ENCODE data around the gene MRPL20.
"Not testable (repeated sequence)": the region's sequence is repeated elsewhere in the genome, so short reads cannot be mapped to it uniquely, and the experiment has no call there.

MRPL20 gene

DNA sequence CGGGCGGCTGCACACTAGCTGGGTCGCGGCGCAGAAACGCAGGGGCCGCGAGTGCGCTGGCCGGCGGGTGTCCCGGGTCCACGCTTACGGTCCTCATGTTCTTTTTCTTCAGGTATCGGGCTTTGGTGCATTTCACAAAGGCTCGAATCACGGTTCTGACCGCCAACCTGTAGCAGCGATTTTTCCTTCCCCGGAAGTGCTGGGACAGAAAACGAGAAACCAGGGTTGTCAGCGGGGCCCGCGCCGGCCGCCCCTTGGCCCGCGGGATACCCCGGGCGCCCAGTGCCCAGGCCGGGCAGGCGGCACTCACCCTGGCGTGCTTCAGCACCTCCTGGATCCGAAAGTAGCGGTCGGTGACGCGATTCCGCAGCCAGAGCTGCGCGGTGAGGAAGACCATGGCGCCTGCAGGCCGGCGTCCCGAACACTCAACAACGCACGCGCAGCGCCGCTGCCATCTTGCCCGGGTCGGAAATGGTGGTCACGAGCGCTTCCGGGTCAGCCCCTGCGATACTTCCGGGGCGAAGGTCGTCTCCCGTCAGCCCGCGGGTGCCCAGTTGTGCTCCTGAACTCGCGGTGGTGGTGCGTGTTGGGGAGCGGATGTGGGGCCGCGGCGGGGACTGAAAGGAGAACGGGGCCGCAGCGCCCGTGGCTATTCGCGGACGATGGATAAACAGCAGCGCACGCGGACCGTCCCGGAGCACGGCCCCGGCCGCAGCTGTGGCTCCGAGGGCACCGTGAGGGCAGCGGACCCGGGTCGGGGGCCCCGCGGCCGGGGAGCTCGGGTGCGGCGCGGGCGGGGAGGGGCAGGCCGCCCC lies at the start of gene MRPL20:
TSS of gene MRPL20 (minus strand) at position 473 of the 815 bp plus-strand sequence. CDS start at position 397, 76 bp downstream.
- peak; percentile 90 for DNase-seq (ENCODE audit: low read depth)

DNA sequence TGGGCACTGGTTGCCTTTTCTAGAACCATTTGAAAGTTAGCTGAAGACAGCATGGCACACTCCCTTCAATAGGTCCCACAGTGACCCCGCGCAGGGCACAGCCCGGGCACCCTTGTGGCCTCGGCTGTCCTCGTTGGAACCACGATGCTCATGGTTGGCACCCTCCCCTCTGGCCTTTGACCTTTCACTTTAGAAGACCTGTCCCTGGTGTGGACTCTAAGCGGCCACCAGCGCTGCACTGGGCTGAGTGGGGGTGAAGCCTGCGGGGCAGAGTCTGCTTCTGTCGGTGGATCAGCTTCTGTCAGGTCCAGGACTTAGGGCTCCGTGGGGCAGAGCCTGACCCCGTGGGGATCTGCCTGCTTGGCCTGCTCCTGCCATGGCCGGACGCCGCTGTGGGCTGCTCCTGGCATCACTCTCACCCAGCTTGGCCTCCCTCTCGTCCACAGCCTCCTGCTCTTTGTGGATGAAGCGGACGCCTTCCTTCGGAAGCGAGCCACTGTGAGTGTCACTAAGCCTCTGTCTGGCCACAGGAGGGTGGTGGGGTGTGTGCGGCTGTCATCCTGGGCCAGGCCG lies 49.7 kb upstream of the MRPL20 start:
- DNase-seq (ENCODE audit: low read depth): not testable (repeated sequence)

DNA sequence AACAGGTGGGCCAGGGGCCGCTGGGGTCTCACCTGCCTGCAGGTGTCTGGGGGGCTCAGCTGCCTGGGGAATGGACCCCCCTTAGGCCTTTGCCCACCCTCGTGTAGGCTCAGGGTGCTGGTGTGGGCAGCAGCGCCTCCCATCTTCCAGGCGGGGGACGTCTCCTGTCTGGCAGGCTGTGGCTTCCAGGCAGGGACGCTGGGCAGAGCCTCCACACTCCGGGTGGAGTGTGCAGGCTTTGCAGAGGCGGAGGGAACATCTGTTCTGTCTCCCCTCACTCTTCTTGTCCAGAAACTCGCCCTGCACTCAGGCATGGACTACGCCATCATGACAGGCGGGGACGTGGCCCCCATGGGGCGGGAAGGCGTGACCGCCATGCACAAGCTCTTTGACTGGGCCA lies 48.8 kb upstream of the MRPL20 start:
- DNase-seq (ENCODE audit: low read depth): not testable (repeated sequence)

DNA sequence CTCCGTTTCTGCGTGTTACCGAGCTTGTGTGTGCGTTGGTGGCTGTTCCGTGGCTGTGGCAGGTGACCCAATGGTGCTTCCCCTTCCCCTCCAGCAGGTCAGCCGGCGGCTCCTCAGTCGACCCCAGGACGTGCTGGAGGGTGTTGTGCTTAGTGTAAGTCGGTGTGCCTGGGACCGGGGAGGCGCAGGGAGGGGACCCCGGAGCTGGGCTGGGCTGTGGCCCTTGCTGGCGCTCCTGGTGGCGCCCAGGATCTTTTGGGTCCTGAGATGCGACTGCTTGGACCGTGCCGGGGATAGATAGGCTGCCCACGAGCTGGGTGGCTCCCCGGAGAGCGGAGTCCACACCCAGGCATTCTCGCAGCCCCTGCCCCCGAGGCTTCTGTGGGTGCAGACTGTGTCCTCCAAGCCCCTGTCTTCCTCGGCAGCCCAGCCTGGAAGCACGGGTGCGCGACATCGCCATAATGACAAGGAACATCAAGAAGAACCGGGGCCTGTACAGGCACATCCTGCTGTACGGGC lies 48.3 kb upstream of the MRPL20 start:
- DNase-seq (ENCODE audit: low read depth): no peak

DNA sequence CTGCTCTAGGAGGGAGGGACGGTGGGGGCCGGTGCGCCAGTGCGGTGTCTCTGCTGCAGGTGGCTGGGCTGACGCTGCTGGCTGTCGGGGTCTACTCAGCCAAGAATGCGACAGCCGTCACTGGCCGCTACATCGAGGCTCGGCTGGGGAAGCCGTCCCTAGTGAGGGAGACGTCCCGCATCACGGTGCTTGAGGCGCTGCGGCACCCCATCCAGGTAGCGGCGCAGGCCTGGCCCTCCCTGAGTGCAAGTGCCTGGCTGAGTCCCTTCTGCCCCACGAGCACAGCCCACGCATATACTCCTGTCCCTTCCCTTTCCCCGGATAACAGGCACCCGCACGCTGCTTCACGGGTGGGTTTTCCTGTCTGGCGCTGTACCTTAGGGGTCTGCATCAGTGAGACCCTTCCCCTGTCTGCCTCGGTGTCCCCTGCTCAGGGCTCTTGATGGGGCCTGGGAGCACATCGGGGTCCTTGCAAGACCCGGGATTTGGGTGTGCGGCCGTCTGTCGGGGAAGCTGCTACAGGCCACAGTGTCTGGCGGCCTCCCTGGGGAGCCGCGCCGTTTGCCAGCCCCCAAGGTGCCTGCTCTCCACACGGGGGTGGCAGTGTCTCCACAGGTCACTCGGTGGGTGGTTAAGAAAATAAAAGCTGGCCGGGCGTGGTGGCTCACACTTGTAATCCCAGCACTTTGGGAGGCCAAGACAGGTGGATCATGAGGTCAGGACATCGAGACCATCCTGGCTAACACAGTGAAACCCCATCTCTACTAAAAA lies 47.4 kb upstream of the MRPL20 start:
- not testable (repeated sequence) for DNase-seq (ENCODE audit: low read depth)

DNA sequence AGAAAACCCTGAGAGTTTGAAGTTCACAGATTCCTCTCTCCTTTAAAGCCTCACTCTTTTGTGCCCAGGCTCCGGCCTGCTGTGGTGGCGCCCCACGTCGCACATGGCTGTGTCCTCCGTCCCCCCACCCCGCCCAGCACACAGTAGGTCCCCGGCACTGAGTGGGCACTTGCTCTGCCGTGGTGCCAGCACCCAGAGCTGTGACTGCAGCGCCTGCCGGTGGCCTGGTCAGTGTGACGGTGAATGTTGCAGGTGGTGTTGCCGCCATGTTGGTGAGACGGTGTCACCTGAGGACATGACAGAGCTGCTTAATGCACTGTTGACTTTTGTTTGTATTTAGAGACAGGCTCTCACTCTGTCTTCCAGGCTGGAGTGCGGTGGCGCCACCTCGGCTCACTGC lies 45.8 kb upstream of the MRPL20 start:
- no peak for DNase-seq (ENCODE audit: low read depth)

DNA sequence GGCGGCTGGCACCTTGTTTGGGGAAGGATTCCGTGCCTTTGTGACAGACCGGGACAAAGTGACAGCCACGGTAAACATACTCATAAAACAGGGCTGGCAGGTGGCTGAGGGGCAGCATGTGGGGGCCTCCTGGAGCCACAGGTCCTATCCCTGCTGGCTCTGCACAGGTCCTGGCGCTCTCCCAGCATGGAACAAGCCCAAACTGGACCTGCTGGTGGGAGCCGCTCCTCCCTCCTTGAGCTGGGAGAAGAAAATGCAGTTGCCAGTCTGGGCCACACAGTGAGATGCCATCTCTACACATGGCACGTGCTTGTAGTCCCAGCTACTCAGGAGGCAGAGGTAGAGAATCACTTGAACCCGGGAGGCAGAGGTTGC lies 45.3 kb upstream of the MRPL20 start:
- not testable (repeated sequence) for DNase-seq (ENCODE audit: low read depth)

DNA sequence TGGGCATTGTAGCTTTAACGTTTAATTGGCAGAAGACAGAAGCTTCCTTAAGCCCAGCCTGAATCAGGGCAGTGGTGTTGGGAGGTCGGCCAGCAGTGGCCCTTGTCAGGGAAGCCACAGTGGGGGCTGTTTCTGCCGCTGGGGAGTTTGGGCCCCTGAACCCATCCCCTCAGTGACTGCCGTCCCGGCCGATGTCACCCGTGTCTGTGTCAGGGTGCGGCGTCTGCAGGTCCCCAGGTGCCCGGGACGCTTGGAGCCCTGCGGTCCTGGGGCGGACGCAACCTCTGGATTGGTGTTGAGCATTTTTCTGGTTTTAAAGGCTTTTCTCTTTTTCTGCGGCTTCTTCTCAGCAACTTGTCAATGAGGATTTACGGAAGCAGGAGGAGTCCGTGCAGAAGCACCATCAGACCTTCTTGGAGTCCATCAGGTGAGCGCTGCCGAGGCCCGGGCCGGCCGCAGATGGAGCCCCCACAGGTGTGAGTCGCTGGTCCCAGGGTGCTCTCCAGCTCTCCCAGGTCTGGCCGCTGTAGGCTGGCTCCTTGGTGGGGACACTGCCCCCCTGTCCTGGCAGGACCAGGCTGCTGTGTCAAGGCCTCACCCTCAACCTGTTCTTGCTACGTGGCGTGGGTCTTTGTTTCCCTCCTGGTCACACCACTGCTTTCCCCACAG lies 44.7 kb upstream of the MRPL20 start:
- no peak for DNase-seq (ENCODE audit: low read depth)

DNA sequence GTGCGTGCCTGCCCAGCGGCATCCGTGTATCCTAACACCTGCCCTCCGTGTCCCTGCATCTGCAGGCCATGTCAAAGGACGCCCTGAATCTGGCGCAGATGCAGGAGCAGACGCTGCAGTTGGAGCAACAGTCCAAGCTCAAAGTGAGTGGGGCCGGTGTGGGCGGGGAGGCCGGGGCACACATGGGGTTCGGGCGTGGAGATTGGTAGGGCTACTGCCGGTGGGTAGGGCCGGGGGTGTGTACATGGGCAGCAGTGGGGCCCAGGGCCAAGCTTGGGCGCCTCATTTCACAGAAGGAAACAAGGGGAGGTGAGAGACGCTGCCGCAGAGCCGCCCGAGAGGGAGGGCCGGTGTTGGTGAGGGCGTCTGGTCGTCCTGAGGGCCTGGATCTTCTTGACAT lies 43.5 kb upstream of the MRPL20 start:
- DNase-seq (ENCODE audit: low read depth): not testable (repeated sequence)

DNA sequence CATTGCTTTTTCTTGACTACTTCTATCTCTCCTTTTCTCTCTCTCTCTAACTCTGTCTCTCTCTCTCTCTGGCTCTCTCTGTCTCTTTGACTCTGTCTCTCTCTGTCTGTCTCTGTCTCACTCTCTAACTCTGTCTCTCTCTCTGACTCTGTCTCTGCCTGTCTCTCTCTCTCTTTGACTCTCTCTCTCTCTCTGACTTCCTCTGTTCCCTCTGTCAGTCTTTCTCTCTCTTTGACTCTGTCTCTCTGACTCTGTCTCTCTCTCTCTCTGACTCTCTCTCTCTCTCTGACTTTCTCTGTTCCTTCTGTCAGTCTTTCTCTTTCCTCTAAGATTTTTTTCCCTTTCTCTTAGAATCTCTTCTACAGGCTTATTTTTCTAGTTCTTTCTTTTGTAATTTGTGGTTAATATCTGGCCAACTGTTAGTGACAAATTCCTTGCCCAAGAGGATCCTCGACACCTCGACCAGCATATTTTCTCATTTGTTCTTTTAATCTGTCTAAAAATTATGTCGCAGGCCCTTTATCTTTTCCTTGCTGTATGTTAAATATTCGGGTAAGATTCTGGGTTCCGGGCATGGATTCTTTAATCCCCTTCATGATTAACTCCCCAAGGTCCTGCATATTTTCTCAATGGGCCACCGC lies 42.1 kb upstream of the MRPL20 start, which contains the start of gene ATAD3C:
TSS of gene ATAD3C (plus strand) at position 591 of the 641 bp plus-strand sequence. CDS start 995 bp downstream, outside the sequence.
- DNase-seq (ENCODE audit: low read depth): no peak

DNA sequence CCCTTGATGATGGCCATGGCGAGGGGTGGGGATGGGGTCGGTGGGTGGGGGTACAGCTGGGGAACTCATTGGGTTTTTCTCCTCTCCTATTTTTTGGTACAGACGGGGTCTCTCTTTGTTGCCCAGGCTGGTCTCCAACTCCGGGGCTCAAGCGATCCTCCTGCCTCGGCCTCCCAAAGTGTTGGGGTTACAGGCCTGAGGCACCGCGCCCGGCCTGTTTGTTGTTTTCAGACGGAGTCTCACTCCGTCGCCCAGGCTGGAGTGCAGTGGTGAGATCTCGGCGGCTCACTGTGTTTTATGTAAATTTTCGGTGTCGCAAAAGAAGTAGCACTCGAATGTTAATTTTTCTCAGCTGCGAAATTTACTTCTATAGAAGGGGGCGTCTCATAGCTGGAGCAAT lies 39.5 kb upstream of the MRPL20 start:
- not testable (repeated sequence) for DNase-seq (ENCODE audit: low read depth)

DNA sequence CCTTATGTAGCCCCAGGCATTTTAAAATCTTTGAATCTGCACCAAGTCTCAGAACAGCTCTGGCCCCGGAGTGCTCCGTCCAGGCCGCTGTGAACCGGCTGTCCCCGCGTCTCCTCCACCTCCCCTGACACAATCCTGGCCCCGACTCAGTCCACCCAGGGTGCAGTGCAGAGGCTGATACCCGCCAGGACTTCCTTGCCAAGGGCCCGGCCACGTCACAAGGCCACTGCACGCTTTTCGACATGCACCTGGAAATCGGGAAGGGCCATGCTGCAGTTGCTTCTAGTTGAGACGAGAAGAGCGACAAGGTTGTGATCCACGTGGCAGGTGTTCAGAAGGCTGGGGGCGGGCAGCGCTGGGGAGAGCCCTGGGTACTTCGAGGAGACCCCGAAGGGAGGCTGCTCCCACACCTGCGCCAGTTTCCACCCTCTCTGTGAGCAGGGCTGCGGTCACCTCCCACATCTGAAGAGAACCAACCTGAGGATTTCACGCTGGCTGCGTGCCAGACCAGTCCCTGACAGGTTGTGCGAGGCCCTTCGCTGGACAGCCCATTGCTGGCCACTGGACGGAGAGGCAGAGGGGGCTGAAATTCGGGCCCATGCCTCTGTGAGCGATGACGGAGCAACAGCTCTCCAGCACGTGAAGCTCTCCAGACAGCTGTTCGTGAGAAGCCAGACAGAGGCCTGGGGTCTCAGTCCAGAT lies 35.1 kb upstream of the MRPL20 start:
- no peak for DNase-seq (ENCODE audit: low read depth)

DNA sequence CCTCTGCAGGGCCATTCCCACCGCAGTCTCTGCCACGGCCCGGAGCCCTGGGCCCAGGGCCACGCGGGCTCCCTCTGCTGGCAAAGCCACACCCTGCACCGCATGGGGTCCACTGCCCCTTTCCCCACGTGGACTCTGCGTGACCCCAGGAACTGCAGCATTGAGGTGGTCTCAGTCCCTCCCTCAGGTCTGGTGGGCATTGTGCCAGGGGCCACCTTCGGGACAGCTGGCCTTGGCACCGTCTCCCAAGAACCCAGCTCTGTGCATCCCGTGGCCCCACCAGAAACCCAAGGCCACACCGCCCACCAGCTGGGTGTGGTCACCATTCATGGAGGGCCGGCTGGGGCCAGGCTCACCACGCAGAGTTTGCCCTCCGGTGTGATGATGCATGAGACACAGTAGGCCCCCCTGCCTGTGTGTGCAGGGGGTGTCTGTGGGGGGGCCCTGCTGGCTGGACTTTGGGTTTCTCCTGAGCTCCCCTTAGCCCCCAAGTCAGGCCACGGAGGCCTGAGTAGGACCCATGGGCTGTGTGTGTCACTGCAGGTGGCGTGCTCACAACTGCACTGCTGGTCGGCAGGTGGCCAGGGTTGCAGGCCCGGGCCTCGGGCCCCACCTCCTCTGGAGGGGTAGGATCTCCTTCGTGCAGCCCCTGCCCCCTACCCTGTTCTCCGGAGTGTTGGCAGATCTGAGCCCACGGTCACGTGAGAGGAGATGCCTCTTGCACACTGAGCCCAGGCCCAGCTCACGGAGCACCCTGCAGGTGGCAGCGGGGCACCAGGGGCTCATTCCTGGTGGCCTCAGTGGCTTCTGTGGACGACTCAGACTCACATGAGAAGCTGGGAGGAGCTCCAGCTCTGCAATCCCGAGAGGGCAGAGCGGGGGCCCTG lies 34.2 kb upstream of the MRPL20 start:
- peak; percentile 30 for DNase-seq (ENCODE audit: low read depth)

DNA sequence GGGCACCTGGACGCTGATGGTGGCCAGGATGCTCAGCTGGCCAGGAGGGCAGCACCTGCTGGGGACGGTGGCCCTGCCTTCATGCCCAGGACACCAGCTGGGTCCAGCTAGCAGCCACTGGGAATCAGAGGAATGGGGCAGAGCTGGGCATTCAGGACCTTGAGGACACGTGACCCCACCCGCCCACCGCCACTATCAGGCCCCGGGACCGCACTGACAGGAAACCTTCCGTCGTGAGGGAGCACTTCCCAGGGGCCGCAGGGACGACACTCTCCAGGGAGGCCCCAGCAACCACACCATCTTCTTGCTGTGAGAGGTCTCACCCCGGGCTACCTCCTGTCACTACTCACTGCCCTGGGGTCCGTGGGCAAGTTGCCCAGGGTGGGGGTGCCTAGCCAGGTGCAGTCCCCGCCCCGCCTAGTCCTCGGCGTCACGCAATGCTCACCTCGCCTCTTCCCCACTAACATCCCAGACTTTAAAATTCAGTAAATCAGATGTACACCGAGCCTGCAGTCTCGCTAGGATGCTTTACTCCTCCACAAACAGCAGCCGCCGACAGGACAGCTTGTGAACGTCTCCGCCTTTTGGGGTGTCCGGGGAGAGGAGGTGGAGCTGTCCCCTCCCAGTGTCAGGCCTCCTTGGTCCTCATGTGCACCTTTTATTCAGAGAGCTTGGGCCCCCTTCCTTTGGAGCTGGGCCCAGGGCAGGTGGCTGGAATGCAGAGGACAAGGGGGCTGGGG lies 33.3 kb upstream of the MRPL20 start:
- no peak for DNase-seq (ENCODE audit: low read depth)

DNA sequence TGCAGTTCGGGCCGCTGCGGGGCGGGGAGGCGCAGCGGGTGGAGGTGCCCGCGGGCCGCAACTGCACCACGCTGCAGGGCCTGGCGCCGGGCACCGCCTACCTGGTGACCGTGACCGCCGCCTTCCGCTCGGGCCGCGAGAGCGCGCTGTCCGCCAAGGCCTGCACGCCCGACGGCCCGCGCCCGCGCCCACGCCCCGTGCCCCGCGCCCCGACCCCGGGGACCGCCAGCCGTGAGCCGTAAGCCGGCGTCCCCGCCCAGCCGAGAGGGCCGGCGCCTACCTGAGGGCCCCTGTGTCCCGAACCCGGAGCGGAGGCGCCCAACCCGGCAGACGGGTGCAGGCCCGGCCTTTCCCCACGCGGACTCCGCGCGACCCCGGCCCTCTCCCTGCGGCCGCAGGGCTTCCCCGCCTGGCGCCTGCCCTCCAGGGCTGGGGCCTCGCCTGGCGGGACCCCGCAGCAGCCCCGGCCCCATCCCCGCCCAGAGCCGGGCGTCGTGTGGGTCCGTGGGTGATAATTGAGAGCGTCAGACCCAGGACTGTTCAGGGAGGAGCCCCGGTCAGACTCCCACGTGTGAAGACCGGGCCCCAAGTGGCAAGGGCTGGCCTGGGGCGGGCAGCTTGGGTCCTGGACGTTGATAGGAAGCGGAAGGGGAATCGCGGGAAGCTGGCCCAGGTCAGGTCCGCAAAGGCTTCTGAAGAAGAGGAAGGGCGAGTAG lies 32.6 kb upstream of the MRPL20 start:
- no peak for DNase-seq (ENCODE audit: low read depth)

DNA sequence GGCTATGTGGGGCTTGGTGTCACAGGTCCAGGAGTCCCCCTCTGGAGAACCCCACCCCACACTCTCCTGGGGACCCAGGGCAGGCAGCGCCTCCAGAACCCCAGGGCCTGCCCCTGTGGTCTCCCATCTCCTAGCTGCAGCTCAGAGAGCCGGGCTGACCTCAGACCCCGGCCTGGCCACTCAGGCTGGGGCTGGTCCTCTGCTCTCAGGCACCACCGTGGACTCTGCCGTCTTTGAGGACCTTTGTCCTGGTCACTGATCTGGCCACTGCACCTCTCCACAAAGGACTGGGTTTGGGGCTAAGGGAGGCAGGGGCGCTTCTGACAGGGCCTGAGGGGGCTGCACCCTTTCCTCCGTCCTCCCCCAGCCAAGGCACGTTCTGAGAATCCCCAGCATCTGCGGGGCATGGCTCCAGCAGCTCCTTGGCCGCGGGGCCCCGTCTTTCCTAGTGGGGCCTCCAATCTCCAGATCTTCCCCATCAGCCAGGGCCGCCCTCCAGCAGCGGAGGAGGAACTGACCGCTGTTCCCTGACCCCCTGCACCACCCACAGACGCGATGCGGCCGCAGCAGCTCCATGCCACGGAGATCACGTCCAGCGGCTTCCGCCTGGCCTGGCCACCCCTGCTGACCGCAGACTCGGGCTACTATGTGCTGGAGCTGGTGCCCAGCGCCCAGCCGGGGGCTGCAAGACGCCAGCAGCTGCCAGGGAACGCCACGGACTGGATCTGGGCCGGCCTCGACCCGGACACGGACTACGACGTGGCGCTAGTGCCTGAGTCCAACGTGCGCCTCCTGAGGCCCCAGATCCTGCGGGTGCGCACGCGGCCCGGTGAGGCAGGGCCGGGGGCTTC lies 31.7 kb upstream of the MRPL20 start:
- DNase-seq (ENCODE audit: low read depth): no peak

DNA sequence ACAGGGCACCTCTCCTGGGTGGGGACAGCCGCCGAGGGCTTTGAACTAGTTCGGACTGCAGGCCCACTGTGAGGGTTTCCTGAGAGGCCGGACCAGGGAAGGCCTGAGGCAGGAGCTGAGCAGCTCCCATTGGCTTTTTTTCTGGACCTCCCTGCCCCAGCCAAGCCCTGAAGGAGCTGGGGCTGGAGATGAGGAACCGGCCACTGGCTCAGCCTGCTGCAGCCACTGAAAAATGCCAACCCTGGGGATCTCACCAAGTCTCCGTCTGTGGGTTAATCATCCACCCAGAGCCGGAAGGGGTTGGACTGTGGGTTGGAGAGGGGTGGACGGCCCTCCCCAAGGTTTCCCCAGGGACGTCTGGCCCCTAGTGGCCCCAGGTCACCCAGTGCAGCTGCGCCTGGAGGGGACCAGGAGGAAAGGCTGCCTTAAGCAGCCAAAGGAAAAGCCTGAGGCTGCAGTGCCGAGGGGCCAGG lies 30.8 kb upstream of the MRPL20 start:
- no peak for DNase-seq (ENCODE audit: low read depth)
